Activated T-helper 1 cell treated with anti-CD3 and anti-CD28 coated beads, Interleukin-2, amount 50 U/mL, for 16 hours (primary cell): ENCODE data around the gene DENND4C.
"Not testable (repeated sequence)": the region's sequence is repeated elsewhere in the genome, so short reads cannot be mapped to it uniquely, and the experiment has no call there.

Experiments
- DNase-seq, 2 donors: peaks; one replicate each; pipeline ENCODE4 v3.0.0-alpha.2; 2020; ENCODE audit warnings: low read depth in 1 of 2, low spot score in 1 of 2

The DENND4C gene

DNA sequence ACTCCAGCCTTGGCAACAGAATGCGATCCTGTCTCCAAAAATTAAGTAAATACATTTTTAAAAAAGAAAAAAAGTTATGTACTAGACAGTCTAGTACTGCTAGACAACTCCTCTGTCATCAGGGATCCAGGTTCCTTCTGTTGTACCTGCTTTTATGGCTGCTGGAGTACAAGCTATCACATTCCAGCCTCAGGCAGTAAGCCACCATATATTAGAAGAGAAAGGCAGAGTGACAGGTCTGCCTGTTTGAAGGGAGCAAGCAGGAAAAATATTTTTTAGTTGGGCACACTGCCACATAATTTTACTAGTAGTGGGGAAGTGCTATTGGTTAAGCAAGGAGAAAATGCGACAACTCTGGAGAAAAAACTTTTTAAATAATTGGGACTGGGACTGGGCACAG lies 138.6 kb downstream of the DENND4C start:
- DNase-seq = no peak

DNA sequence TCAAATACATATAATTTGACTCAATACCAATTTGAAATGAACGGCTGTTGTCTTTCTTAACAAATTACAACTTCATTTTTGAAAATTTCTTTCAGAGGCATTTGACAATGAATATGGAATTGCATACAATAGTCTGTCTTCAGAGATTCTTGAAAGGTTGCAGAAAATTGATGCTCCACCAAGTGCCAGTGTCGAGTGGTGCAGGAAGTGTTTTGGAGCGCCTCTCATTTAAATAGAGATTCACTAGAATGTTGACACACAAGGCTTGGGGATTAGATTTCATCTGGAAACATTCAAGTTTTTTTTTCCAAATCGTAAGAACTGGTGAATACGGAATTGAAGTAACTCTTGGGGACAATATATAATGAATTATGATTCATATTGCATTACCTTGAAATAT lies 141.4 kb downstream of the DENND4C start:
- no peak for DNase-seq

DNA sequence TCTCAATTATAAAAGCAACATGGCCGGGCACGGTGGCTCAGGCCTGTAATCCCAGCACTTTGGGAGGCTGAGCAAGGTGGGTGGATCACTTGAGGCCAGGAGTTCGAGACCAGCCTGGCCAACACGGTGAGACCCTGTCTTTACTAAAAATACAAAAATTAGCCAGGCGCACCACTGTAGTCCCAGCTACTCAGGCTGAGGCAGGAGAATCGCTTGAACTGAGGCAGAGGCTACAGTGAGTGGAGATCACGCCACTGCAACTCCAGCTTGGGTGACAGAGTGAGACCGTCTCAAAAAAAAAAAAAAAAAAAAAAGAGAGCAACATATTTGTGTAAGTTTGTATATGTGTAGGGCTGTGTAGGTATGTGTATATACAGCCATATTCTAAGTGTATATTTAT lies 142.1 kb downstream of the DENND4C start:
- no peak for DNase-seq

DNA sequence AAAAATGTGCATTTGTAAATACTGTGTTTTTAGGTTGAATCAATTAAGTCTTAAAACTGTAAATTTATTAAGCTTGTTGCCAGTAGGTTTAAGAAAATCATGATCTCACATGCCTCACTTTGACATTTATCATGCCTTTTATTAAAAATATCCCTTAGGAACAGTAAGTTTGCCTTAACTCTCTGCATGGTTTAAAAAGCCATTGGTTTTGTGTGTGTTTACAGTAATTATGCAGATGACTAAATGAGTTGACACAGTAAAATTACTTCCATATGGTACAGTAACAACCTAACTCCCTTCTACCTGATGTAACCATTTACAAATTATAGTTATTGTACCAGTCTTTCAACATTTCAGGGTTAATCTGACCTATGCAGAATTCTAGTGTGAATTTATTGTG lies 143.0 kb downstream of the DENND4C start:
- no peak for DNase-seq

DNA sequence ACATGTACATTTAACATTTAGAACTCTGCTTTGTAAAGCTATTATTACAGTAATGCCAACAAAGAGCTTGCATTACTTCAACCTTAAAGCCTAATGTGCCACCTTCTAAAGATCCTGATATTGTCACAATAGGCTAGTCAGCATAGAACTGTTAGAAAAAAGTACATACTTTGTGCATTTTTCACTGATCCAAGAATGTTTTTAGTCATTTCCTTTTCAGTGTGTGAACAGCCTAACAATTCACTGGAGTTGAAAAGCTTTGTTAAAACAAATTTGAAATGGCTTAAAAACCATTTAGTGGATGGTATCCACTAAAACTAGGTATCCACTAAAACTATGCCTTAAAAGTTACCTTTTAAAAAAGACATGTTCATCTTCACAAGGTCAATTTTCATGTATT lies 145.0 kb downstream of the DENND4C start:
- no peak for DNase-seq

DNA sequence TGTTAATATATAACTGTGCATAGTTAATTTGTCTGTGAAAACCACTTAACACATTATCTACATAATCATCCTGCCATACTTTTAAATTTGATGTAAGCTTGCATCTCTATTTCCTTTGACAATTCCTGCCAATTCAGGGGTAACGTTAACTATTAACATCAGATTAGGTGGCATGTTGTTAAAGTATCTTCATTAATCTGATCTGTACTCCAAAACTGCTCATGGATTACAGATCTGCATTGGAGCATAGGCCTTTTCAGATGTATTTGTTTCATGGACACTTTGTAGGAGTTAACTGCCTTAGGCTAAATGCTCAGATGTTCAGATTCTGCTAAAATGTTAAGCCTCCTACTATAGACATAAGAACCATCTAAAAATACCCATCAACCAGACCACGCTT lies 146.4 kb downstream of the DENND4C start:
- no peak for DNase-seq

DNA sequence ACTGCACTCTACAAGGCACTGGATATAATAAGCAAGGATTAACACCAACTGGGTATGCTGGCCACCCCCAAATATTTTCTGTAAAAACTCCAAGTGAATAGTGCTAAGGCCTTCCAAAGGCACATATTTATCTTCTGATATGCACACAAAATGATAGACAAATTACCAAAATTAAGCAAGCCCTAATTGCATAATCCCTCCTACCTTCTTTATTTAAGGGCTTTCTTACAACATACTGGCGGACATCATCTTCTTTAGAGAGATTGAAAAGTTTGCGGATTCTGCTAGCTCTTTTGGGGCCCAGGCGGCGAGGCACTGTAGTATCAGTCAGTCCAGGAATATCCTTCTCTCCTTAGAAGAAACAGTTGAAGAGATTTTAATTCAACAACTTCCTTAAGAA lies 147.7 kb downstream of the DENND4C start:
- DNase-seq = no peak

DNA sequence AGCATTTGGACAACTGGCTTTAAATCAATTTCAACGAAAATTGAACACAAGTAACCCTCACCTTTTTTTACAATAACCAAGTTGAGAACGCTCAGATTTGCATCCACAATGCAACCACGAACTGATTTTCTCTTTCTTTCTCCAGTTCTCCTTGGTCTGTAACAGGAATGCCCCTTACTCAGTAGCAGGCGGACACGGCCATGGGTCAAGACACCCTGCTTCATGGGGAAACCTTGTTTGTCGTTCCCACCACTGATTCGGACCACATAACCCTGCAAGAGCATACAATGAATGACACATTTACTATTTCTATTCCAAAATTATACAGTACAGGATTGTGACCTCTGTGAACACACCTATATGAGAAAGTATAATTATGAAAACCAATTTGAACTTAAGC lies 148.2 kb downstream of the DENND4C start:
- no peak for DNase-seq

DNA sequence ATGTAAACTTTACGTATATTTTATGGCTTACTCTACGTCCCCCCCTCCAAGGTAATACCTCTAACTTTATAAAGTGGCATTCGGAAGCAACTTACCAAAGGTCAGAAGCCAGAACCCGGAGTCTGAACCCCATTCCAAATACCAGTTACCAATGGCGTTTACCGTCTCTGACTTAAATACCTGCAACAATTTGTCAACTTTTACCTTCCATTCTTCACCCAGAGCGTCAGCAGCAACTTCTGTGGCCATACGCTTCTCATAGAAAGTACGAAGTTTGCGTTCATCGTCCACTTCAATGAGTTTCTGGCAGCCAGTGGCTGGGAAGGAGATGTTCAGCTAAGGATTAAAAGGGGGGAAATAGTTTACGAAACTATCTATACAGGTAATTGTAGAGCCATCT lies 148.8 kb downstream of the DENND4C start:
- no peak for DNase-seq

DNA sequence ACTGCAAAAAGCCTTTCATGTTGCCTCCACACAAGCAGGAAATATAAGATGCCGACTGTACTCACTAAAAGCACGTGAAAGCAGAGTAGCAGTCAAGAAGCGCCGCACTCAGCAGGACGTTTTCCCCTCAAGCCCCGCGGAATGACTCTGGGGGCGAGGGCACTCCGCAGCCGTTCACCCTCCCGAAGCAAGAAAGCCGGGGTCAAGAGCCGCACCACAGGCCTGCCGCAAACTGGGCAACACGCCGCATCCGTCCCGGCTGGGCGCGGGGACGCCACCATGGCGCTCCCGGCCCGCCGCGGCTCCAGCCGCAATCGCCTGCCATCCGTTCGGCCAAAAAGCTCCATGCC lies 149.2 kb downstream of the DENND4C start:
- peak in 1 of 2 donors; percentile 20 for DNase-seq

DNA sequence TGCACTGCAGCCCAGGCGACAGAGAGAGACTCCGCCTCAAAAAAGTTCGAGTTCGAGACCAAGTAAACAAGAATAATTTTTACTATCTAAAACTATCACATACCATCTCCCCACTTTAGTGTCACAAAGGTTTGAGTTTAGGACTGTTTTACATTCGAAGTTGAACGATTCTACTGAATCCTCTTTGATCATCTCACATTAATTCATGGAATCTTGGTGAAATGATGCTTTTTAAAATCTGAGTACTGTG lies 150.3 kb downstream of the DENND4C start:
- no peak for DNase-seq

DNA sequence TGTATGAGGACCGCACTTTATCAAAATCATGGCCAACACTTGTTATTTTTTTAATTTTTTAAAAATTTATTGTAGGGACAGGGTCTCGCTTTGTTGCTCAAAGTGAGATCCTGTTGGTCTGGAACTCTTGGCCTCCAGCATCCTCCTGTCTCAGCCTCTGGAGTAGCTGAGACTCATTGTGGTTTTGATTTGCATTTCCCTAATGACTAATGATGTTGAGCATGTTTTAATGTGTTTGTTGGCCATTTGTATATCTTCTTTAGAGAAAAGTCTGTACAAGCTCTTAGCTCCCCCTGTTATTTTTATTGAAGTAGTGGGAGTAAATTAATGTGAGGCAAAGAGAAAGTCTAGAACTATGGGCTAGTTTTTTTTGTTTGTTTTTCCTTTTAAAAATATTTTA lies 151.2 kb downstream of the DENND4C start:
- DNase-seq = no peak

DNA sequence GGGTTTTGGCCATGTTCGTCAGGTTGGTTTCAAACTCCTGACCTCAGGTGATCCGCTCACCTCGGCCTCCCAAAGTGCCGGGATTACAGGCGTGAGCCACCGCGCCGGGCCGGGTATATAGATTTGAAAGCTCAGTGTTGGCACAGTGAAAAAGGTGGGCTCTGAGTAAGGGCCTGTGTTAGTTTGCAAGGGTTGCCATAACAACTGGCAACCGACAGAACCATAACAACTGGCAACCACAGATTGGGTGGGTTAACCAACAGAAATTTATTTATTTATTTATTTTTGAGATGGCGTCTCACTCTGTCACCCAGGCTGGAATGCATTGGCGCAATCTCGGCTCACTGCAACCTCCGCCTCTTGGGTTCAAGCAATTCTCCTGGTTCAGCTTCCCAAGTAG lies 154.7 kb downstream of the DENND4C start:
- DNase-seq = not testable (repeated sequence)

DNA sequence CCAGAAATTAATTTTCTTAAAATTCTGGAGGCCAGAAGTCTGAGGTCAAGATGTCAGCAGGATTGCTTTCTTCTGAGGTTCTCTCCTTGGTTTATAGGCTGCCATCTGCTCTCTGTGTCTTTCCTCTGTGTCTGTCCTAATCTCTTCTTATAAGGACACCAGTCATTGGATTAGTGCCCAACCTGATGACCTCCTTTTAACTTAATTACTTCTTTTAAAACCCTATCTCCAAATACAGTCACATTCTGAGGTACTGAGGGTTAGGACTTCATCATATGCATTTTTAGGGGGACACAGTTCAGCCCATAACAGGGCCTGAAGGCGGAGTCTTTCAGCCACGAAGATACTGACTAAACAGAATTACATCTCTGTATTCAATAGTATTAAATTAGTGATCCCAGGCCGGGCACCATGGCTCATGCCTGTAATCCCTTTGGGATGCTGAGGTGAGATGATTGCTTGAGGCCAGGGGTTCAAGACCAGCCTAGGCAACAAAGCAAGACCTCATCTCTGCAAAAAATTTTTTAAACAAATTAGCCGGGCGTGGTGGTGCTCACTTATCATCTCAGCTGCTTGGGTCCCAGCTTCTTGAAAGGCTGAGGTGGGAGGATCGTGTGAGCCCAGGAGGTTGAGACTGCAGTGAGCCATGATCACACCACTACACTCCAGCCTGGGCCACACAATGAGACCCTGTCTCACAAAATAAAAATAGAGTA lies 155.5 kb downstream of the DENND4C start:
- DNase-seq = no peak

DNA sequence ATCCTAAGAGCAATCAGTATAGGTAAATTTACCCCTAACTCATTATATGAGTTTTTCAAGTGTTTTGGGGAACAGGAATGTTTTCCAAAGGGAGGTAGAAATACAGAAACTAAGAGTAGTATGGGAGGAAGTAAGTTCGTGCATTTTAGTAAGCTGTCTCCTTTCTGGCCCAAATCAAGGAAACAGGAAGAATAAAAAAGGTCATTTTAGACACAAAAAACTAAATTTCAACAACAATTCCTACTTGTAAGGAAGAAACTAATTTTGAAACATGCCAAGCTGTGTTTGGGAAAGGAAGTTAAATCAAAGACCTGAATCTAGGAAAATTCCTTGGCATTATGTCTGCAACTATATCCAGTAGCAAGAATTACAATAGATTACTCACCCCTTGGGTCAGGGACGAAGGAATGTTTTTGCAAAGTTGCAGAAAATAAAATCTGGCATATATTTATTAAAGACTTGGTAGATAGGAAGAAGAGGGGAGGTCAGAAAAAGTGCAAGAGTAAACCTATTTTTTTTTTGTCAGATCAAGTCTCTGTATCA lies 156.1 kb downstream of the DENND4C start:
- DNase-seq = no peak

DNA sequence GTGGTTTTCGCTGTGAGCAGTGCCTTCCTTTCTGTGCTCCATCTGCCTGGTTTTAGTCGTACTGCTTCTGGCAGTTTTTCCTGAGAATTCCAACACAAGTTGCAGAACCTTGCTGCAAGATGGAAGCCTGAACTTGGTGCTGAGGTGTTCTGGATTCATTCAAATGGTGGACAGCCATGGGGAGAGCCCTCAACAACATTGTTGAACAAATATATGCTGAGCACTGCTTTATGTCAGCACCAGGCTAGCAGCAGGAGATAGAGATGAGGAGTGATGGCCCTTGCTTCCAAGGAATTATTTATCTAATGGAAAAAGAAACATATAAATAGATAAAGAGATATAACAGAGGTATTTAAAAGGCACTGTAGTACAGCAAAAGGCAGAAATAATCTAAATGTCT lies 156.8 kb downstream of the DENND4C start:
- DNase-seq = no peak

DNA sequence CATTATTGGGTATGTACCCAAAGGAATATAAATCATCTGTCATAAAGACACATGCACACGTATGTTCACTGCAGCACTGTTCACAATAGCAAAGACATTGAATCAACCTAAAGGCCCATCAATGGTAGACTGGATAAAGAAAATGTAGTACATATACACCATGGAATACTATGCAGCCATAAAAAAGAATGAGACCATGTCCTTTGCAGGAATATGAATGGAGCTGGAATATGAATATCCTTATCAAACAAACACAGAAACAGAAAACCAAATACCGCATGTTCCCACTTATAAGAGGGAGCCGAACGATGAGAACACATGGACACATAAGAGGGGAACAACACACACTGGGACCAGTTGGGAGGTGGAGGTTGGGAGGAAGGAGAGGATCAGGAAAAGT lies 159.0 kb downstream of the DENND4C start:
- DNase-seq = not testable (repeated sequence)

DNA sequence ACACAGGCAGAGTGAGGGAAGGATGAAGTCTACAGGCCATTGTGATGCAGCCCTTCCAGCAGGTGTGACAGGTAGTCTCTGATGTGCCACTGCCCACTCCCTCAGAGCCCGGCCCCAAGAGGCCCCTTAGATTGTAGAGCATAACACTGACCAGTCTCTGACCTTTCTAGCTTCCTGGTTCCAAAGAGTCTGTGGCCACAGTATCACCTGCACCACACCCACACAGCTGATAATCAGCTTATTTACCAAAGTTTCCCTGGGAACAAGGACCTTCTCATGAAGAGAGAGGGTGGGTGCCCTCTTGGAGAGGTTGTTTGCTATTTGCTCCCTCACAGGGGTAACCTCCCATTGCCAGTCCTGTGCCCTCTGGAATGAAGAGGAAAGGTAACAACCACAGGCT lies 167.4 kb downstream of the DENND4C start:
- no peak for DNase-seq

DNA sequence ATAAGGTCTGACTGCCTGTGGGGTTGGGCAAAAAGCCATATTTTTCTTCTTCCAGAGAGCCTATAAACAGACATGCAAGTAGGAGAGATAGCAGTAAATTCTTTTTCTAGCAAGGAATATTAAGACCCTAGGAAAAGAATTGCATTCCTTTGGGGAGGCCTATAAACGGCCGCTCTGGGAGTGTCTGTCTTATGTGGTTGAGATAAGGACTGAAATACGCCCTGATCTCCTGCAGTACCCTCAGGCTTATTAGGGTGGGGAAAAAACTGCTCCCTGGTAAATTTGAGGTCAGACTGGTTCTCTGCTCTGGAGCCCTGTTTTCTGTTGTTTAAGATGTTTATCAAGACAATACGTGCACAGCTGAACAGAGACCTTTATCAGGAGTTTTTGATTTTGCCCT lies 172.7 kb downstream of the DENND4C start:
- not testable (repeated sequence) for DNase-seq

DNA sequence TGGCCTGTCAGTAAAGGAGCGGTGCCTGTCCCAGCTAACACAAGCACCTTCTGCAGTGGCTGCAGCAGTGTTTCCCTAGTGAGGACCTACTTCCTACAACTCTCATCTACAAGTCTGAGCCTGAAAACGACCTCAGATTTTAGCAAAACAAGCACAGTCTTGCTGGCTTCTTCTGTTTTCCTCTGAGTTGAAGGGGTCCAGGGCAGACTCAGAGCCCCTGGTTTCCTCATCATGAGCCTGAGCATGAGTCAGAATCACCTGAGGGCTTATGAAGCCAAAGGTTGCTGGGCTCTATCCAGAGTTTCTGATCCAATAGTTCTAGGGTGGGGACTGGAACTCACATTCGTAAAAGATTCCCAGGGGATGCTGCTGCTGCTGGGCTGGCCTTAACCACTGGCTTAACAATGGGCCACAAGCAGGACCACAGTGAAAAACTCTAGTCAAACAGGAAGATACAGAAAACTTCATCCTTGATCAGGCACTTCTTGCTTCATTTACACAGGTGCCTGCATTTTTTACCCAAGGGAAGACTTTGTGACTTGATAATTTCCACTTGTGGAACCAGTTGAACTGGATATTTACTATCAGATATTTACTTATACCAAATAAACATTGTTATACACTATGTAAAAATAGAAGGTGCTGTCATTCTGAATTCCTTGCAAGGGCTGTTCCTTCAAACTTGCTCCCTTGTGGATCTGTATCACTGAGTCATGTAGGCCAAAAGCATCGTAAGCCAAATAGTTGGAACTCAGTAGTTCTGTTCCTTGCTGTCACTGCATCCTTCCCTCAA lies 174.0 kb downstream of the DENND4C start:
- DNase-seq = no peak

DNA sequence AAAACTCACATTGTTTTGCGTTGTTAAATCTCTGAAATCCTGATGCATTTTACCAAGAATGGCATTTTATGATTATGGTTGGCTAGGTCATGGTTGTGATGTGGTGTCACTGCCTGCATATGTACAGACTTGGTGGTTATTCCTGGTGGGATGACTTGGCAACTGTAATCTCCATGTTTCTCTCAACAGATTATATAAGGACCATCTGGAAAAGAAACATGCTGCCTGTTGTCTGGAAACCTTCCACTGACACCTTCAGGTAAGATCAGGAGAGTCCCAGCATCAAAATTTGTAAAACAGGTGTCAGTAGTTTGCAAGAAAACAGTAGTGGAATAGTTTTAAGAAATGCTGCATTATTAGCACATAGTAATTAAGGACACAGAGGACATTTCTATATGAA lies 175.3 kb downstream of the DENND4C start:
- no peak for DNase-seq

DNA sequence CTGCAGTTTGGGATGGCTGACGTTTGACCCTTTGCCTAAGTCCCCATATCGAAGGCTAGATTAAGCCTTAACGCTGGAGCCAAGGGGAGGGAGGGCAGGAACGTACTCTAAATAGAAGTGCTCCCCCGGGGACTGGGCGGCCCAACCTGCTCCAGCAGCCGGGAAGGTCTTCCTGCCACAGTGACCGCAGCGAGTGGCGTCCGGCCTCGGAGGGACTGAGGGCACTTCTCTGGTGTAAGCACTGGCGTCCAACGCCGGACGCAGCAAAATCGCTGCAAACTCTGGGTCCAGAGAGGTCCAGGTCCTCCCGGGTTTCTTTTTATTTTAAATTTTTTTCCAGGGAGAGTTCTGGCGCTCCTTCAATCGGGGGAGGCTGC lies 177.8 kb downstream of the DENND4C start:
- peak in 1 of 2 donors; percentile 9 for DNase-seq
